GM21717 (cell line): ENCODE results near the gene AKAP10.
"Not testable (repeated sequence)": the region's sequence is repeated elsewhere in the genome, so short reads cannot be mapped to it uniquely, and the experiment has no call there.

Experiments used
- ATAC-seq: cut with Tn5 transposase; IDR thresholded peaks from one replicate; pipeline ENCODE4 v1.9.1; 2021; ENCODE audit warnings: mild to moderate bottlenecking, moderate library complexity; ENCODE audit not compliant: unreplicated experiment

AKAP10 gene

DNA sequence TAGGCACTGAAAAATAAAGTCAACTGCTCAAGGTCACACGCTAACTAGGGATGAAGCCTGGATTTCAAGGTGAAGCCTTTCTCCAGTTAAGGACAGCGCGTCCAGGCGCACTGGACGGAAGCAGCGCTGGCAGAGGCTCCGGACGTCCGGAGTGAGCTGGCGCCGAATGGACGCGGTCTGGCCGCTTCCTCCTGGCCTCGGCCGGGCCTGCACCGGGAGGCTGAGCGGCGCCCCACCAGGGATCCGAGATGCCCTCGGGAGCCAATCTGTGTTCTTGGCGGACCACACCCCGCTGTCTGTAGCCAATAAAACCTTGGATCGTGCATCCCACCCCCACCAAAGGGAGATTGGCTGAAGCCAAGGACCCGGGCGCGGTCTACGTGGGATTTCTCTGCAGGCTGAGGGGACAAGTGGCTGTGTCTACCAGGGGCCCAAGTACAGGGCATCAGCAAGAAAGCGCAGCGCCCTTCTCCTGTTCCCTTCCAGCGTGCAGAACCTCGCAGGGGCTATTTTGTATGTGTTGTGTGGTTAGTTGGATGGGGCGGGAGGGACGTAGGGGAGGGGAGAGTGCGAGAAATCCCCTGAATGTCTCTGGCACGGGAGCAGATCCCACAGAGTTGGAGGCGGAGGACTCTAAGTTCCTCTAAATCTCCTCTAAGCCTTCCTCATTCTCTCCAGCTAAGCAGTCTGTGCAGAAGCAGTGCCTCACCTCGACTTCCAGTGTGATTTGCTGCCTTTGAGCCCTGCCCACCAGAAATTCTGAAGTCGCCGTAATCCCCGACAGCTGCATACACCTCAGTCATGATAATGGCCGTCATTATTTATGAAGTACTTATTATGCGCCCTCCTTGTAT is 2.5 kb upstream of the AKAP10 start:
- no peak for ATAC-seq

DNA sequence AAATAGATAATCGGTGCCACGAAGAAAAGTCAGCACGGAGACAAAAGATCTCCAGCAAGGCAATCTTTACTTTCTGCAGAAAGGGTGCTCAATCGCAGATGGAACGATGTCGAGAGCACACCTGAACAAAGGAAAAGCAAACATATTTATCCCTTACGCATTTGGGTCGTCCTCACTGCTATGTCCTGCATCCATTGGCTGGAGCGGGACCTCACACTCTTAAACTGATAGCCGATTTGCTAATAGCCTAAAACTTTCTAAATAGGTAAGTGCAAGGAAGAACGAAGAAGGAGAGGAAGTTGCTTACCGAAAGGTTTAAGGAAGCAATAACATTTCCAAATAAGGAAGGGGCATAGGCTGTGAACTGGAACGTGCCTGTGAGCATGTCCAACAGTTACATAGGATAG is 1.2 kb upstream of the AKAP10 start:
- no peak for ATAC-seq

DNA sequence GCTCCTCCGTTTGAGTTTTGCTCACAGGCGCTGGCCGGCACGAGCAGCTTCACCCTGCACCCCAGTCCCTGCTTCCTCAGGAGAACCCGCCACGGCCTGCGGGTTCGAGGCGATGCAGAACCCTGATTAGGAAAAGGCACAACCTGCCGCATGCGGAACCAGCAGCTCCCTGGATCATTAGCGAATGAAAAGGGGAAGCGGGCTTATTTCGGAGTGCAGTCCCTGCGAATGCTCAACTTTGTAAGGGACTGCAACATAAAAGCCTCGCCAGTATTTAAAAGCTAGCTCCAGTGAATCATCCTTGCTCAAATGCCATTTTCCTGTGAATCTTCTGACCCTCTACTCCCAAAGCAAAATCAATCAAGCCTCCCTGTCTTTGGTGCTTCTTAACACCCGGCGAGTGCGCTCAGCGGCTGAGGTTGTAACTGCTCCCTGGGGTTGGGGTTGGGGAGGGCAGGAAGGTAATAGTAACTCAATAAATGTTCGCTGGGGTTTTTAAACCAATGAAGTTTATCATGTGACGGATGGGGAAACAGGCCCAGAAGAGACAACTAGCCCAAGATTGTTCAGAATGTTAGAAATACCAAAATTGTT is 678 bp upstream of the AKAP10 start:
- no peak for ATAC-seq

GRCh38 chr17:19975601-19976000 is 2.0 kb downstream of the AKAP10 start:
- no peak for ATAC-seq

GRCh38 chr17:19973156-19973555 is 4.5 kb downstream of the AKAP10 start:
- ATAC-seq, result no peak

DNA sequence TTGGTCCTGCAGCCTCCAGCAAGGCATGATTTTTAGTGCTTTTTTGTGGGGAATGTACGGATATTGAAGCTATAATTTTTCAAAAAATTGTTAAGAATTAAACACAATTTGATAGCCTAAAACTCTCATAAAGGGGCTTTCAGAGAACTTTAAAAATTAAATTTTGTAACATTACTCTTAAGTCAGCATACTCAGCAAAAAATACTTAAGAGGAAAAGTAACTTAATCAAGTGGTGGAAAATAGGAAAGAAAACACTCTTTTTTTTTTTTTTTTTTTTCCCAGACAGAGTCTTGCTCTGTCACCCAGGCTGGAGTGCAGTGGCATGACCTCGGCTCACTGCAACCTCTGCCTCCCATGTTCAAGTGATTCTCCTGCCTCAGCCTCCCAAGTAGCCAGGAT is 14.7 kb downstream of the AKAP10 start:
- not testable (repeated sequence) for ATAC-seq

DNA sequence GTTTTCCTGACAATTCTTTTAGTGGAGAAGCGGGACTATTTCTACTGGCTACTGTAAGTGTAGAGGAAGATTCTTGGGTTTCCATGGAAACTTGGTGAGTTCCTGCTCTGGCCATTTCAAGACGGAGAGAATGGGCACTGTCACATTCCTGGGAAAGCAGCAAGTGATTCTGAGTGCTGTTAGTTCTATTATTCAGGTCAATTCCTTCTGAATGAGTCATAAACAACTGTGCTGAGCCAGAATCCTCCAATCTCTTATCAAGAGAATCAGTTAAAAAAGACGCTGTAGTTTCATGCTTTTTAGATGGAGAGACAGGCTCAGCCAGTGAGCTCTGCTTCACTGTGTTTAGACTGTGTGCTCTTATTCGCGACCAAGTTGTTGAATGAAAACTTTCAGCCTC is 19.6 kb downstream of the AKAP10 start:
- no peak for ATAC-seq

DNA sequence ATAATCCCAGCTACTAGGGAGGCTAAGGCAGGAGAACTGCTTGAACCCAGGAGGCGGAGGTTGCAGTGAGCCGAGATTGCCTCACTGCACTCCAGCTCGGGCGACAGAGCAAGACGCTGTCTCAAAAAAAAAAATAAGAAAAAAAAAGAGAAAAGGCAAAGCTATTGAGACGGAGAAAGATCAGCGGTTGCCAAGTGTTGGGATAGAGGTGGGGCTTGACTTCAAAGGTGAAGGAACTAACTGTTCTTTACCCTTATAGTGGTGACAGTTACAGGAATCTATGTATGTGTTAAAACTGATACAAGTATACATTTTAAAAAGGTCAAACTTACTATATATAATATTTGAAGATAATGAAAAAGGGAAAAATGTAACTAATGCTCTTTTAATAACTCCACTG is 22.5 kb downstream of the AKAP10 start:
- no peak for ATAC-seq

DNA sequence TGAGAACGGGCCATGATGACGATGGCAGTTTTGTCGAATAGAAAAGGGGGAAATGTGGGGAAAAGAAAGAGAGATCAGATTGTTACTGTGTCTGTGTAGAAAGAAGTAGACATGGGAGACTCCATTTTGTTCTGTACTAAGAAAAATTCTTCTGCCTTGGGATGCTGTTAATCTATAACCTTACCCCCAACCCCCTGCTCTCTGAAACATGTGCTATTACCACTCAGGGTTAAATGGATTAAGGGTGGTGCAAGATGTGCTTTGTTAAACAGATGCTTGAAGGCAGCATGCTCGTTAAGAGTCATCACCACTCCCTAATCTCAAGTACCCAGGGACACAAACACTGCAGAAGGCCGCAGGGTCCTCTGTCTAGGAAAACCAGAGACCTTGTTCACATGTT is 26.2 kb downstream of the AKAP10 start:
- not testable (repeated sequence) for ATAC-seq

DNA sequence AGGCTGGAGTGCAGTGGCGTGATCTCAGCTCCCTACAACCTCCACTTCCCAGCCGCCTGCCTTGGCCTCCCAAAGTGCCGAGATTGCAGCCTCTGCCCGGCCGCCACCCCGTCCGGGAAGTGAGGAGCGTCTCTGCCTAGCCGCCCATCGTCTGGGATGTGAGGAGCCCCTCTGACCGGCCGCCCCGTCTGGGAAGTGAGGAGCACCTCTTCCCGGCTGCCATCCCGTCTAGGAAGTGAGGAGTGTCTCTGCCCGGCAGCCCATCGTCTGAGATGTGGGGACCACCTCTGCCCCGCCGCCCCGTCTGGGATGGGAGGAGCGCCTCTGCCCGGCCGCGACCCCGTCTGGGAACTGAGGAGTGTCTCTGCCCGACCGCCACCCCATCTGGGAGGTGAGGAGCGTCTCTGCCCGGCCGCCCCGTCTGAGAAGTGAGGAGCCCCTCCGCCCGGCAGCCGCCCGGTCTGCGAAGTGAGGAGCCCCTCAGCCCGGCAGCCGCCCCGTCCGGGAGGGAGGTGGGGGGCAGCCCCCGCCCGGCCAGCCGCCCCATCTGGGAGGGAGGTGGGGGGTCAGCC is 26.9 kb downstream of the AKAP10 start:
- ATAC-seq, result not testable (repeated sequence)

- ATAC-seq, result no peak
Measured at GRCh38 chr17:19948116-19948943, 29.3 kb downstream of the AKAP10 start.

- no peak for ATAC-seq
Measured at GRCh38 chr17:19946921-19947320, 30.7 kb downstream of the AKAP10 start.

GRCh38 chr17:19945009-19945626 is 32.5 kb downstream of the AKAP10 start:
- ATAC-seq, result no peak

- ATAC-seq, result no peak
Measured at GRCh38 chr17:19943599-19943998, 34.0 kb downstream of the AKAP10 start.

DNA sequence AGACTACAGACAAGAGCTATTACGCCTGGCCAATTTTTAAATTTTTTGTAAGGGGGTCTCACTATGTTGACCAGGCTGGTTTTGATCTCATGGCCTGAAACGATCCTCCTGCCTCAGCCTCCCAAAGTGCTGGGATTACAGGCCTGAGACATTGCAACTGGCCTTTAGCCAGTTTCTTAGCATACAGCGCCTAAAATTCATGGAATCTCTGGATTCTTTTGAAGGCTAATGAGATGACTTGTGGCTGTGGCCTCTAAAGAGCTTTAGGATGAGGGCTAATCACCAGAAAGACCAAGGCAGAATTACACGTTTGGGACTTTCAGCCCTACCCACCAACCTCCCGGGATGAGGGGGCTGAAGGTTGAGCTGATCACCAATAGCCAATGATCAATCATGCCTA is 34.6 kb downstream of the AKAP10 start:
- ATAC-seq, result no peak

- no peak for ATAC-seq
Measured at GRCh38 chr17:19940722-19941464, 36.7 kb downstream of the AKAP10 start.

DNA sequence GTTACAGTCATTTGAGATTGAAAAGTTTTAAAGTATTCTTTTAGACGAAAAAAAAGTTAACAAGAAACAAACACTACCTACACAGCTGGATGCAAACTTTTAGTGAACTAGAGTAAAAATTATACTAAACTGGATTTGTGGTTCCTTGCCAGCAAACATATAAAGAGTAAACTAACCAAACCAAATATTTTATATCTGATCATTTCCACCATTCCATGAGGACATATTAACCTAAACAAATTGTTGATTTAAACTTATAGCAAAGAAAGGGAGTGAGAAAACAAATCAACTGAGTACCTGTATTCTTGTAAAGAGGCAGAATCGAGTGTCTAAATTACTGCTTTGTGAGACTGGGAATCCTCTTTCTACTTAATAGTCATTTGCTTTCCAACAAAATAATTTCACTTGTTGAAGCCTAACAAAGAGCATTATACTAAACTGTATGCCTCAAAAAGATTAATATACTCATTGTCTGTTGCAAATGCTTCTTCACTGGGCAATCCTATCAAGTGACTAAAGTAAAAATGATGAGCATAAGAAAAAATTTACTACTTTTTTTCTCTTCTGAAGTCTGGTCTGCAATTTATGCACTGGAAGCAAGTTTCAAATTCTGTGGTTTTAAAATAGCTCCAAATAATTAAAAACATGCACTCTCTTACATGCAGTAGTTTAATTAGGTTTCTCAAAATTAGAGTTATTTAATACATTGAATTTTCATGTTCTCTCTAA is 37.5 kb downstream of the AKAP10 start:
- no peak for ATAC-seq

- ATAC-seq, result no peak
Measured at GRCh38 chr17:19938736-19939135, 38.9 kb downstream of the AKAP10 start.

DNA sequence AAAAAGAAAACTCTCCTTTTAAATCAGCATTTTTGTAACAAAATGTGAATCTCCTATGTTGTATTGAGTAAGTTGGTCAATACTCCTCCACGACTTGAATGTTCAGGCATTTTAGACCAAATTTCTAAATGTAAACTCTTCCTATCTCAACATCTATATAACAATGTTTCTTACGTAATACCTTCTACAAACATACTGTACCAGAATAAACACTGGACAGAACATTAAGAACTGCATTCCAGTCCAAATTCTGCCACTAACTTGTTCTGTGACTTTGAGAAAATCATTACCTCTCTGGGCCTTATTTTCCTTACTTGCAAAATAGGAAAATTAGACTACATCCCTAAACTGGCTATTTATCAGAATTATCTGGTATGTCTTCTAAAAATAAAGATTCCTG is 40.1 kb downstream of the AKAP10 start:
- ATAC-seq, result no peak

- no peak for ATAC-seq
Measured at GRCh38 chr17:19935169-19935568, 42.5 kb downstream of the AKAP10 start.
